H9 (cell line): Measurements from ENCODE around the gene NRP1. TPM values are rescaled to one million over a fixed set of nuclear protein-coding genes. Genes with fewer than 3 reads are reported as not detected.

Source experiments
- DNase-seq: peaks from one replicate; pipeline ENCODE4 v3.0.0-alpha.2; 2017
- H2AFZ ChIP-seq: one replicate; pipeline ENCODE4 v1.6.1; 2013; ENCODE audit warnings: mild to moderate bottlenecking, low read length, control low read depth, moderate library complexity
- H2AK5ac ChIP-seq: 2 replicates; pipeline ENCODE4 v1.6.1; 2013; ENCODE audit warnings: low read length, control low read depth, mixed read lengths; ENCODE audit not compliant: insufficient read length
- H2BK120ac ChIP-seq: one replicate; pipeline ENCODE4 v1.6.1; 2013; ENCODE audit warnings: low read depth, mild to moderate bottlenecking, low read length, control low read depth, inconsistent platforms; ENCODE audit not compliant: poor library complexity, severe bottlenecking
- H2BK12ac ChIP-seq: 2 replicates; pipeline ENCODE4 v1.6.1; 2013; ENCODE audit warnings: low read length, control low read depth, mixed read lengths, low read depth; ENCODE audit not compliant: insufficient read length
- H2BK15ac ChIP-seq: 2 replicates; pipeline ENCODE4 v1.6.1; 2013; ENCODE audit warnings: low read depth, low read length, control low read depth
- H2BK20ac ChIP-seq: one replicate; pipeline ENCODE4 v1.6.1; 2013; ENCODE audit warnings: low read depth, mild to moderate bottlenecking, low read length, control low read depth, inconsistent platforms; ENCODE audit not compliant: poor library complexity, severe bottlenecking
- H2BK5ac ChIP-seq: 2 replicates; pipeline ENCODE4 v1.6.1; 2013; ENCODE audit warnings: low read length, control low read depth, mixed read lengths; ENCODE audit not compliant: insufficient read length
- H3K14ac ChIP-seq: 2 replicates; pipeline ENCODE4 v1.6.1; 2013; ENCODE audit warnings: low read length, control low read depth; ENCODE audit not compliant: insufficient read depth
- H3K18ac ChIP-seq: 2 replicates; pipeline ENCODE4 v1.6.1; 2013; ENCODE audit warnings: low read depth, mild to moderate bottlenecking, mixed read lengths, low read length, control low read depth; ENCODE audit not compliant: insufficient read length
- H3K23ac ChIP-seq: 2 replicates; pipeline ENCODE4 v1.6.1; 2013; ENCODE audit warnings: low read length, control low read depth, mixed read lengths, low read depth; ENCODE audit not compliant: insufficient read length
- H3K23me2 ChIP-seq: 2 replicates; pipeline ENCODE4 v1.6.1; 2013; ENCODE audit warnings: low read depth, mild to moderate bottlenecking, mixed read lengths, low read length, control low read depth; ENCODE audit not compliant: insufficient read length, poor library complexity, severe bottlenecking
- H3K27ac ChIP-seq: 2 replicates; pipeline ENCODE4 v1.5.1; 2013; ENCODE audit warnings: low read length, control low read depth, mixed read lengths, low read depth; ENCODE audit not compliant: insufficient read length
- H3K27me3 ChIP-seq: 2 replicates; pipeline ENCODE4 v1.6.1; 2013; ENCODE audit warnings: low read length, control low read depth, inconsistent platforms; ENCODE audit not compliant: insufficient read depth
- H3K4ac ChIP-seq: 2 replicates; pipeline ENCODE4 v1.6.1; 2013; ENCODE audit warnings: low read depth, mild to moderate bottlenecking, control low read depth, inconsistent platforms, low read length, moderate library complexity
- H3K4me1 ChIP-seq: 2 replicates; pipeline ENCODE4 v1.6.1; 2013; ENCODE audit warnings: low read length, control low read depth, inconsistent platforms; ENCODE audit not compliant: insufficient read depth
- H3K4me2 ChIP-seq: 2 replicates; pipeline ENCODE4 v1.6.1; 2013; ENCODE audit warnings: low read length, control low read depth, mixed read lengths; ENCODE audit not compliant: insufficient read length, insufficient read depth
- H3K56ac ChIP-seq: 2 replicates; pipeline ENCODE4 v1.6.1; 2013; ENCODE audit warnings: low read depth, mild to moderate bottlenecking, mixed read lengths, low read length, control low read depth; ENCODE audit not compliant: insufficient read length
- H3K79me1 ChIP-seq: 2 replicates; pipeline ENCODE4 v1.6.1; 2013; ENCODE audit warnings: low read depth, mild to moderate bottlenecking, moderate library complexity, low read length, control low read depth, inconsistent platforms; ENCODE audit not compliant: insufficient read depth, poor library complexity, severe bottlenecking
- H3K79me2 ChIP-seq: 2 replicates; pipeline ENCODE4 v1.6.1; 2013; ENCODE audit warnings: low read length, control low read depth, inconsistent platforms; ENCODE audit not compliant: insufficient read depth
- H3K9ac ChIP-seq: 2 replicates; pipeline ENCODE4 v1.6.1; 2013; ENCODE audit warnings: low read length, control low read depth, mixed read lengths; ENCODE audit not compliant: insufficient read length; ENCODE audit errors: extremely low read depth
- H3K9me3 ChIP-seq: one replicate; pipeline ENCODE4 v1.6.1; 2013; ENCODE audit warnings: low read depth, low read length, inconsistent platforms; ENCODE audit not compliant: control insufficient read depth
- H3T11ph ChIP-seq: one replicate; pipeline ENCODE4 v1.6.1; 2013; ENCODE audit warnings: mild to moderate bottlenecking, low read length, control low read depth, inconsistent platforms
- H4K20me1 ChIP-seq: one replicate; pipeline ENCODE4 v1.6.1; 2013; ENCODE audit not compliant: control insufficient read depth, insufficient read length, insufficient read depth
- H4K5ac ChIP-seq: 2 replicates; pipeline ENCODE4 v1.6.1; 2013; ENCODE audit warnings: low read depth, mild to moderate bottlenecking, mixed read lengths, low read length, control low read depth; ENCODE audit not compliant: insufficient read length
- H4K8ac ChIP-seq: replicated peaks from 2 replicates; pipeline ENCODE4 v1.6.1; 2013; ENCODE audit warnings: low read length, control low read depth, mixed read lengths, low read depth; ENCODE audit not compliant: insufficient read length
- H4K91ac ChIP-seq: 2 replicates; pipeline ENCODE4 v1.6.1; 2013; ENCODE audit warnings: low read depth, mild to moderate bottlenecking, moderate library complexity, mixed read lengths, low read length, control low read depth; ENCODE audit not compliant: insufficient read length
- H3K27ac Mint-ChIP-seq, 3 experiments: 2 replicates in 2 of 3; 3 replicates in 1 of 3; pipeline ENCODE4 v1.8.0; 2020 to 2021; ENCODE audit warnings: mixed read lengths in 3 of 3, mild to moderate bottlenecking in 1 of 3, moderate library complexity in 1 of 3
- H3K27me3 Mint-ChIP-seq: 2 replicates; pipeline ENCODE4 v1.8.0; 2021; ENCODE audit warnings: low read depth, mild to moderate bottlenecking, moderate library complexity, mixed read lengths
- H3K36me3 Mint-ChIP-seq, 3 experiments: 2 replicates in 2 of 3; 3 replicates in 1 of 3; pipeline ENCODE4 v1.8.0; 2020 to 2021; ENCODE audit warnings: low read depth in 3 of 3, mixed read lengths in 3 of 3; ENCODE audit not compliant: insufficient read depth in 1 of 3
- H3K4me1 Mint-ChIP-seq, 2 experiments: 2 replicates each; pipeline ENCODE4 v1.8.0; 2020; ENCODE audit warnings: mixed read lengths in 2 of 2
- H3K4me3 Mint-ChIP-seq, 2 experiments: 2 replicates in 1 of 2; 3 replicates in 1 of 2; pipeline ENCODE4 v1.8.0; 2020 to 2021; ENCODE audit warnings: mild to moderate bottlenecking in 2 of 2, mixed read lengths in 2 of 2, moderate library complexity in 1 of 2
- H3K9me3 Mint-ChIP-seq, 2 experiments: 2 replicates in 1 of 2; 3 replicates in 1 of 2; pipeline ENCODE4 v1.8.0; 2020; ENCODE audit warnings: mild to moderate bottlenecking in 2 of 2, mixed read lengths in 2 of 2, moderate library complexity in 1 of 2
- CTCF ChIP-seq: fragments of 200-600 bp; sonication (generic); conservative IDR thresholded peaks from 3 replicates; pipeline ENCODE4 v1.8.0; 2021; ENCODE audit warnings: antibody characterized with exemption, mild to moderate bottlenecking
- WGBS: extraction: QIAGEN DNeasy Blood & Tissue Kit; methylation state at CpG from one replicate; pipeline ENCODE4 v1.1.7; 2013; ENCODE audit warnings: missing lambda C conversion rate, low lambda C conversion rate, mixed read lengths; ENCODE audit not compliant: insufficient read length; ENCODE audit errors: extremely low coverage; 5-methylcytosine and 5-hydroxymethylcytosine counted together
- total RNA-seq: library from RNA; stranded (reverse); gene quantifications from 2 replicates; pipeline ENCODE4 v1.2.1, GENCODE V29; 2021

NRP1 gene
- total RNA-seq, 1 experiment from 2014 or later = 4.6 TPM

GRCh38 chr10:33196710-33197491 is 137.6 kb downstream of the NRP1 start:
- Mint-ChIP-seq H3K4me3 (no peak overlapping the region), H3K27ac (no peak overlapping the region), H3K9me3 (no peaks in the 10 kb centered on the region), H3K4me1 (peaks cover 2 to 12% of the 10 kb centered on the region in 2 experiments; a peak in 3 of 4 replicates), H3K36me3 (no peaks in the 10 kb centered on the region), H3K27me3 (no peaks in the 10 kb centered on the region; the same call in none of the 2 replicates)
- no peak overlapping the region for H3K4me2 ChIP-seq
- H2BK15ac ChIP-seq = no peak overlapping the region
- H3K79me1 ChIP-seq = no peaks in the 10 kb centered on the region
- no peaks in the 10 kb centered on the region for H3K27me3 ChIP-seq
- no peaks in the 10 kb centered on the region for H3K9me3 ChIP-seq
- H3K4ac ChIP-seq = no peak overlapping the region
- H3K79me2 ChIP-seq = no peaks in the 10 kb centered on the region; the same call in 1 of the 2 replicates
- no peak overlapping the region for H2AFZ ChIP-seq
- H3K9ac ChIP-seq = no peak overlapping the region
- no peak overlapping the region for H4K8ac ChIP-seq
- no peaks in the 10 kb centered on the region for H3K4me1 ChIP-seq
- no peak overlapping the region for H2BK12ac ChIP-seq
- WGBS = no CpG with 5 or more reads among the region's 16 CpGs
- H4K5ac ChIP-seq = no peak overlapping the region
- H4K20me1 ChIP-seq = no peaks in the 10 kb centered on the region
- no peak overlapping the region for H2BK120ac ChIP-seq
- no peak for TF ChIP-seq CTCF
- no peak overlapping the region for H3K14ac ChIP-seq
- H2BK20ac ChIP-seq = no peak overlapping the region
- H3K18ac ChIP-seq = no peak overlapping the region
- H3T11ph ChIP-seq = no peak overlapping the region
- H2BK5ac ChIP-seq = no peak overlapping the region
- H3K23ac ChIP-seq = no peak overlapping the region
- H3K56ac ChIP-seq = no peak overlapping the region
- H2AK5ac ChIP-seq = no peak overlapping the region
- no peak overlapping the region for H4K91ac ChIP-seq
- no peak overlapping the region for H3K27ac ChIP-seq
- no peak for DNase-seq
- no peaks in the 10 kb centered on the region for H3K23me2 ChIP-seq
